Peyer's patch (tissue), 4 donors: ENCODE data around the gene PHLDB1. TPM values are rescaled to one million over a fixed set of nuclear protein-coding genes. Genes with fewer than 3 reads are reported as not detected.
A peak's percentile ranks its signal among the peaks of the same experiment; 100 is the strongest.

Source experiments
- DNase-seq, 3 donors: peaks; one replicate each; pipeline ENCODE4 v3.0.0-alpha.2; 2017 to 2019
- H3K27ac ChIP-seq, 4 donors: fragments of 200-600 bp; sonication (generic); one replicate each; pipeline ENCODE4 v1.5.1; 2016 to 2019
- H3K27me3 ChIP-seq, 2 donors: fragments of 200-600 bp; sonication (generic); one replicate each; pipeline ENCODE4 v1.5.1; 2019
- H3K36me3 ChIP-seq, 3 donors: fragments of 200-600 bp; sonication (generic); one replicate each; pipeline ENCODE4 v1.5.1; 2016 to 2019
- H3K4me1 ChIP-seq, 4 donors: fragments of 200-600 bp; sonication (generic); one replicate each; pipeline ENCODE4 v1.5.1; 2016 to 2019
- H3K4me3 ChIP-seq, 4 donors: fragments of 200-600 bp; sonication (generic); 1 replicate in 3 of 4; 2 replicates in 1 of 4; pipeline ENCODE4 v1.5.1; 2016 to 2019; ENCODE audit warnings: mild to moderate bottlenecking in 1 of 4
- H3K9me3 ChIP-seq, 4 donors: fragments of 200-600 bp; sonication (generic); one replicate each; pipeline ENCODE4 v1.5.1; 2016 to 2019; ENCODE audit warnings: mild to moderate bottlenecking in 1 of 4
- CTCF ChIP-seq, 6 experiments: fragments of 450-650 bp in 4 of 6; fragments of 200-600 bp in 2 of 6; sonication (generic) in 1 of 6; IDR thresholded peaks; one replicate each; pipeline ENCODE4 v1.5.1; 2017 to 2019; ENCODE audit warnings: antibody characterized with exemption in 6 of 6, mild to moderate bottlenecking in 3 of 6, moderate library complexity in 1 of 6
- POLR2A ChIP-seq, 2 donors: fragments of 450-650 bp; IDR thresholded peaks; one replicate each; pipeline ENCODE4 v1.5.1; 2017; ENCODE audit warnings: antibody characterized with exemption in 2 of 2, mild to moderate bottlenecking in 2 of 2, moderate library complexity in 2 of 2
- total RNA-seq, 4 donors: library from RNA; depleted of rRNA; stranded (reverse); fragments of >200 nt; gene quantifications; one replicate each; pipeline ENCODE4 v1.1.0, GENCODE V29; 2016

The PHLDB1 gene
- total RNA-seq, 4 donors from 2014 or later: 32.4 to 380 (median 93.8) TPM

- peak in 1 of 3 donors; percentile 19 for DNase-seq
- Histone ChIP-seq H3K27me3 (no peaks in the 10 kb centered on the region), H3K4me1 (peaks cover 0 to 9% (median 0%) of the 10 kb centered on the region in 4 donors), H3K4me3 (no peak overlapping the region), H3K36me3 (peaks cover 0 to 79% (median 0%) of the 10 kb centered on the region in 3 donors), H3K27ac (no peak overlapping the region), H3K9me3 (no peaks in the 10 kb centered on the region)
- no peak for TF ChIP-seq CTCF (IDR thresholded peaks at IDR 0.05)
- TF ChIP-seq POLR2A (IDR thresholded peaks at IDR 0.05): no peak
These were observed 40.9 kb downstream of the PHLDB1 start for GRCh38 chr11:118648291-118648690.

- no peak overlapping the region for H3K4me3 ChIP-seq
- H3K27me3 ChIP-seq: no peaks in the 10 kb centered on the region
- H3K9me3 ChIP-seq: no peaks in the 10 kb centered on the region
- peaks cover 0 to 9% (median 0%) of the 10 kb centered on the region in 4 donors for H3K4me1 ChIP-seq
- H3K27ac ChIP-seq: peak overlapping the region in 1 of 4 donors; percentile 44
- TF ChIP-seq POLR2A (IDR thresholded peaks at IDR 0.05) (no peak), CTCF (IDR thresholded peaks at IDR 0.05) (no peak)
- H3K36me3 ChIP-seq: peaks cover 0 to 75% (median 0%) of the 10 kb centered on the region in 3 donors
- peak in 2 of 3 donors; percentile 68 to 79 for DNase-seq
These were observed 42.5 kb downstream of the PHLDB1 start for GRCh38 chr11:118649941-118650340.

GRCh38 chr11:118650366-118650765 lies 43.0 kb downstream of the PHLDB1 start:
- H3K9me3 ChIP-seq: no peaks in the 10 kb centered on the region
- DNase-seq: peak in 1 of 3 donors; percentile 26
- TF ChIP-seq POLR2A (IDR thresholded peaks at IDR 0.05): no peak
- no peak for TF ChIP-seq CTCF (IDR thresholded peaks at IDR 0.05)
- peak overlapping the region in 1 of 4 donors; percentile 44 for H3K27ac ChIP-seq
- no peaks in the 10 kb centered on the region for H3K27me3 ChIP-seq
- no peak overlapping the region for H3K4me3 ChIP-seq
- peaks cover 0 to 73% (median 0%) of the 10 kb centered on the region in 3 donors for H3K36me3 ChIP-seq
- H3K4me1 ChIP-seq: peaks cover 0 to 9% (median 0%) of the 10 kb centered on the region in 4 donors

- DNase-seq: no peak
- H3K9me3 ChIP-seq: no peaks in the 10 kb centered on the region
- H3K36me3 ChIP-seq: peaks cover 0 to 77% (median 0%) of the 10 kb centered on the region in 3 donors
- H3K4me1 ChIP-seq: peaks cover 0 to 9% (median 0%) of the 10 kb centered on the region in 4 donors
- no peak overlapping the region for H3K27ac ChIP-seq
- no peak for TF ChIP-seq POLR2A (IDR thresholded peaks at IDR 0.05)
- no peak for TF ChIP-seq CTCF (IDR thresholded peaks at IDR 0.05)
- H3K27me3 ChIP-seq: no peaks in the 10 kb centered on the region
- no peak overlapping the region for H3K4me3 ChIP-seq
These were observed 44.4 kb downstream of the PHLDB1 start for GRCh38 chr11:118651820-118652219.

GRCh38 chr11:118652681-118653181 lies 45.3 kb downstream of the PHLDB1 start:
- Histone ChIP-seq H3K4me3 (no peak overlapping the region), H3K36me3 (peaks cover 0 to 72% (median 0%) of the 10 kb centered on the region in 3 donors), H3K27me3 (no peaks in the 10 kb centered on the region), H3K27ac (no peak overlapping the region), H3K9me3 (no peaks in the 10 kb centered on the region), H3K4me1 (peaks cover 0 to 9% (median 0%) of the 10 kb centered on the region in 4 donors)
- DNase-seq: no peak
- TF ChIP-seq POLR2A (IDR thresholded peaks at IDR 0.05) (no peak), CTCF (IDR thresholded peaks at IDR 0.05) (no peak)
